Esophagus squamous epithelium (tissue), 5 donors: ENCODE results near the gene CD59. TPM values are rescaled to one million over a fixed set of nuclear protein-coding genes. Genes with fewer than 3 reads are reported as not detected.
A peak's percentile ranks its signal among the peaks of the same experiment; 100 is the strongest.

Experiments
- DNase-seq: peaks from one replicate; lab custom pipeline; 2025; lab: John Stamatoyannopoulos, UW
- H3K27ac ChIP-seq, 4 donors: fragments of 200-600 bp; sonication (generic); one replicate each; pipeline ENCODE4 v1.5.1; 2016 to 2019; ENCODE audit warnings: mild to moderate bottlenecking in 1 of 4
- H3K27me3 ChIP-seq, 4 donors: fragments of 200-600 bp; sonication (generic); 1 replicate in 3 of 4; 2 replicates in 1 of 4; pipeline versions ENCODE4 v1.5.1 to v1.6.0; 2017 to 2021; ENCODE audit warnings: antibody characterized with exemption in 1 of 4
- H3K36me3 ChIP-seq, 3 donors: fragments of 200-600 bp; sonication (generic); one replicate each; pipeline ENCODE4 v1.5.1; 2016 to 2019
- H3K4me1 ChIP-seq, 3 donors: fragments of 200-600 bp; sonication (generic); one replicate each; pipeline ENCODE4 v1.5.1; 2017 to 2019
- H3K4me3 ChIP-seq, 4 donors: fragments of 200-600 bp; sonication (generic); 1 replicate in 3 of 4; 2 replicates in 1 of 4; pipeline ENCODE4 v1.5.1; 2016 to 2019; ENCODE audit warnings: mild to moderate bottlenecking in 2 of 4, moderate library complexity in 1 of 4
- H3K9me3 ChIP-seq, 3 donors: fragments of 200-600 bp; sonication (generic); one replicate each; pipeline ENCODE4 v1.5.1; 2016 to 2019
- POLR2A ChIP-seq, 4 donors: fragments of 450-650 bp; IDR thresholded peaks; one replicate each; pipeline ENCODE4 v1.6.1; 2017; ENCODE audit warnings: antibody characterized with exemption in 4 of 4, mild to moderate bottlenecking in 4 of 4, moderate library complexity in 3 of 4
- WGBS, 2 donors: methylation state at CpG; one replicate each; pipeline ENCODE4 v1.1.5; 2018; 5-methylcytosine and 5-hydroxymethylcytosine counted together
- intact Hi-C: fragments of 100-400 bp; cut with DNase I; formaldehyde crosslinking; loops from one replicate; pipeline ENCODE4 v1.15.0; 2022
- total RNA-seq, 4 donors: library from RNA; depleted of rRNA; stranded (reverse); fragments of >200 nt; gene quantifications; one replicate each; pipeline ENCODE4 v1.1.0, GENCODE V29; 2016
- TF ChIP-seq, protein P1 (sequence below), 6 experiments: fragments of 450-650 bp in 4 of 6; fragments of 200-600 bp in 2 of 6; sonication (generic) in 2 of 6; IDR thresholded peaks; one replicate each; pipeline ENCODE4 v1.5.1; 2016 to 2019; ENCODE audit warnings: antibody characterized with exemption in 6 of 6, mild to moderate bottlenecking in 4 of 6, moderate library complexity in 4 of 6
- donor health status: DM: yes; HTN: yes; CAD: no.

The CD59 gene
- total RNA-seq: 100 to 1,000 TPM; 191 to 525 (median 339) TPM

- intact Hi-C loops: no loop called here
- DNase-seq: peak; percentile 40
- TF ChIP-seq, protein P1, sequence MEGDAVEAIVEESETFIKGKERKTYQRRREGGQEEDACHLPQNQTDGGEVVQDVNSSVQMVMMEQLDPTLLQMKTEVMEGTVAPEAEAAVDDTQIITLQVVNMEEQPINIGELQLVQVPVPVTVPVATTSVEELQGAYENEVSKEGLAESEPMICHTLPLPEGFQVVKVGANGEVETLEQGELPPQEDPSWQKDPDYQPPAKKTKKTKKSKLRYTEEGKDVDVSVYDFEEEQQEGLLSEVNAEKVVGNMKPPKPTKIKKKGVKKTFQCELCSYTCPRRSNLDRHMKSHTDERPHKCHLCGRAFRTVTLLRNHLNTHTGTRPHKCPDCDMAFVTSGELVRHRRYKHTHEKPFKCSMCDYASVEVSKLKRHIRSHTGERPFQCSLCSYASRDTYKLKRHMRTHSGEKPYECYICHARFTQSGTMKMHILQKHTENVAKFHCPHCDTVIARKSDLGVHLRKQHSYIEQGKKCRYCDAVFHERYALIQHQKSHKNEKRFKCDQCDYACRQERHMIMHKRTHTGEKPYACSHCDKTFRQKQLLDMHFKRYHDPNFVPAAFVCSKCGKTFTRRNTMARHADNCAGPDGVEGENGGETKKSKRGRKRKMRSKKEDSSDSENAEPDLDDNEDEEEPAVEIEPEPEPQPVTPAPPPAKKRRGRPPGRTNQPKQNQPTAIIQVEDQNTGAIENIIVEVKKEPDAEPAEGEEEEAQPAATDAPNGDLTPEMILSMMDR (IDR thresholded peaks at IDR 0.05): no peak
- peak in 3 of 4 donors; percentile 50 to 93 (median 92) for TF ChIP-seq POLR2A (IDR thresholded peaks at IDR 0.05)
Measured at GRCh38 chr11:33736148-33736812, at the start of gene CD59. Gene CD59, minus strand, starts transcription at chr11:33736423. Its CDS starts 13,978 bp downstream, at chr11:33722445.

DNA sequence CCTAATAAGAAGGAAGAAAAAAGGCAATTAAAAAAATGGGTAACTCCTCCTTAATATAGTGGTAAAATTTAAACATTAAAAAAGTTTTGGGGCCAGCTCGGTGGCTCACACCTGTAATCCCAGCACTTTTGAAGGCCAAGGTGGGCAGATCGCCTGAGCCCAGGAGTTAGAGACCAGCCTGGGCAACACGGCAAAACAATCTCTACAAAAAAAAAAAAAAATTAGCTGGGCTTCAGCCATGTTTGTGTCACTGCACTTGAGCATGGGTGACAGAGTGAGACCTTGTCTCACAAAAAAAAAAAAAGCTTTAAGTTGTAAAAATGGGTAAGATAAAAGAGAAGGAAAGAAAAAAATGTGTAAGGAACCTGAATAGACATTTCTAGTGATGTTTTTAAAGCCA is 49.4 kb upstream of the CD59 start:
- no peak overlapping the region for H3K27ac ChIP-seq
- peaks cover 0 to 9% (median 3%) of the 10 kb centered on the region in 3 donors for H3K4me1 ChIP-seq
- no peaks in the 10 kb centered on the region for H3K9me3 ChIP-seq
- TF ChIP-seq, protein P1 (IDR thresholded peaks at IDR 0.05): no peak
- intact Hi-C loops: no loop called here
- no peak overlapping the region for H3K4me3 ChIP-seq
- peaks cover 0 to 81% (median 0%) of the 10 kb centered on the region in 4 donors for H3K27me3 ChIP-seq
- H3K36me3 ChIP-seq: no peaks in the 10 kb centered on the region
- 58 to 73% methylated on average over 3 of the region's 3 CpGs for WGBS, 2 donors
- no peak for DNase-seq

More at GRCh38 chr11:33736148-33736812, at the start of gene CD59:
- Histone ChIP-seq H3K4me1 (peaks cover 9 to 54% (median 23%) of the 10 kb centered on the region in 3 donors), H3K27ac (peak within 1 kb of the TSS; percentile 94 to 96 (median 94)), H3K9me3 (no peaks in the 10 kb centered on the region), H3K27me3 (no peaks in the 10 kb centered on the region), H3K4me3 (peak within 1 kb of the TSS; percentile 81 to 92 (median 86)), H3K36me3 (peaks cover 0 to 25% (median 0%) of the 10 kb centered on the region in 3 donors)
- 0 to 4% methylated on average over 5 to 26 of the region's 48 CpGs for WGBS, 2 donors

DNA sequence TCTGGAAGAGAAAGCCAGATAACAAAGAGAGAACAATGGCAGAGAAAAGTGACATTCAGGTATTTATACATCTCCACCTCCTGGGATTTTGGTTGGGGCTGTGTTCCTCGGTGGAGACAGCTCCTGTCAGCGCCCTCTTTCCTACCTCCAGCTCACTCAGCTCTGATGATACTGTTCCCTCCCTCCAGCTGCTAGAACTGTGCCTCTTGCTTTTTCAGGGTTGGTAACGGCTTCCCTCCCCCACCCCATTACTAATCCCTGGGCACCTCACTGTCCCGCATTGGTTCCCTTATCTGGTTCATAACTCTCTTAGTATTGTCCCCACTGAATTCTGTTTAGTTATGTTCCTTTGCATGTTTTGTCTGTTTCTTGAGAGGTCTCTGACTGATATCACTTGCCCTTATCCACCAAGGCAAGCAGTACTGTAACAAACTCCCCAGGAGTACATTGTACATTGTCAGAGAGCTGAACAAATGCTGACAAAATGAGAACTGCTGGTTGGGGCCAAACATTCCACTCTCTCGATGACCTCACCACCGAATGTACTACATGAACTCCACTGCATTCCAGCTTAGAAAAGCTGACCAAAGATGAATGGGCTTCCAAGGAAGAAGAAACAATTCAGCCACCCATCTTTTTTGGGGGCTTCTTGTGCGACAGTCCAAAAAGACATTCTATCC is 43.8 kb upstream of the CD59 start:
- H3K4me3 ChIP-seq: no peak overlapping the region
- WGBS, 2 donors: 64 to 79% methylated on average over 7 of the region's 7 CpGs
- DNase-seq: no peak
- peaks cover 0 to 61% (median 0%) of the 10 kb centered on the region in 4 donors for H3K27me3 ChIP-seq
- no peak for TF ChIP-seq POLR2A (IDR thresholded peaks at IDR 0.05)
- TF ChIP-seq, protein P1 (IDR thresholded peaks at IDR 0.05): no peak
- intact Hi-C loops: no loop called here
- no peak overlapping the region for H3K27ac ChIP-seq
- H3K4me1 ChIP-seq: peaks cover 5 to 26% (median 9%) of the 10 kb centered on the region in 3 donors
- H3K9me3 ChIP-seq: no peaks in the 10 kb centered on the region
- no peaks in the 10 kb centered on the region for H3K36me3 ChIP-seq

DNA sequence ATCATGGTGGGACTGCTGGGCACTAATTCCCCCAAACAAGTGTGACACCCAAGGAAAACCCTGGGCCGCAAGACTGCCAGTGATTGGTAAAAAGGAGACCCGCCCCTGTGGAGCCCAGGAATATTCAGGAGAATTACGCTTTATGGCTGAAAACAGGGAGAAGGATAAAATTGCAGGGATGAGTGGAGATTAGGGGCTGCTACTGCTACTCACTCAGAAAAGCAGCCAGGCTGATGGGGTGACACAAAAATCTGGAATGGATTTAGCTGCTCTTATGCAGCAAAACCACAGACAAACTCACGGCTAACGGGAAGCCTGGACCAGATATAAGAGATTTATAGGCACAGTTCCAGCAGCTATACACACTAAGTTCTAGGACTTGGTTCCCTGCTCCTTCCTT is 42.5 kb upstream of the CD59 start:
- Histone ChIP-seq H3K9me3 (no peaks in the 10 kb centered on the region), H3K4me1 (peaks cover 9 to 30% (median 11%) of the 10 kb centered on the region in 3 donors), H3K4me3 (no peak overlapping the region), H3K27me3 (peaks cover 0 to 50% (median 0%) of the 10 kb centered on the region in 4 donors), H3K27ac (no peak overlapping the region), H3K36me3 (no peaks in the 10 kb centered on the region)
- TF ChIP-seq, protein P1 (IDR thresholded peaks at IDR 0.05): no peak
- no peak for TF ChIP-seq POLR2A (IDR thresholded peaks at IDR 0.05)
- intact Hi-C loops: no loop called here
- no peak for DNase-seq
- 56 to 71% methylated on average over 3 to 4 of the region's 5 CpGs for WGBS, 2 donors

- H3K9me3 ChIP-seq: no peaks in the 10 kb centered on the region
- TF ChIP-seq POLR2A (IDR thresholded peaks at IDR 0.05): no peak
- TF ChIP-seq, protein P1 (IDR thresholded peaks at IDR 0.05): no peak
- peaks cover 9 to 38% (median 17%) of the 10 kb centered on the region in 3 donors for H3K4me1 ChIP-seq
- 80 to 84% methylated on average over 8 of the region's 9 CpGs for WGBS, 2 donors
- no peak overlapping the region for H3K4me3 ChIP-seq
- intact Hi-C loops: no loop called here
- H3K36me3 ChIP-seq: no peaks in the 10 kb centered on the region
- H3K27me3 ChIP-seq: peaks cover 0 to 43% (median 0%) of the 10 kb centered on the region in 4 donors
- DNase-seq: no peak
- no peak overlapping the region for H3K27ac ChIP-seq
Measured at GRCh38 chr11:33777906-33778305, 41.7 kb upstream of the CD59 start.
